Sigmoid colon (tissue), 7 donors: ENCODE data around the gene ALOX12. TPM values are rescaled to one million over a fixed set of nuclear protein-coding genes. Genes with fewer than 3 reads are reported as not detected.
"Not testable (repeated sequence)": the region's sequence is repeated elsewhere in the genome, so short reads cannot be mapped to it uniquely, and the experiment has no call there.

Experiments
- DNase-seq: peaks from one replicate; pipeline ENCODE4 v3.0.0-alpha.2; 2019
- H3K27ac ChIP-seq, 4 donors: fragments of 200-600 bp; sonication (generic); one replicate each; pipeline ENCODE4 v1.5.1; 2016 to 2019; ENCODE audit warnings: mild to moderate bottlenecking in 1 of 4
- H3K27me3 ChIP-seq, 3 donors: fragments of 200-600 bp; sonication (generic); one replicate each; pipeline ENCODE4 v1.5.1; 2019; ENCODE audit warnings: mild to moderate bottlenecking in 1 of 3
- H3K36me3 ChIP-seq, 4 donors: fragments of 200-600 bp; sonication (generic); one replicate each; pipeline ENCODE4 v1.5.1; 2016 to 2019
- H3K4me1 ChIP-seq, 4 donors: fragments of 200-600 bp; sonication (generic); one replicate each; pipeline ENCODE4 v1.5.1; 2017 to 2019
- H3K4me3 ChIP-seq, 4 donors: fragments of 200-600 bp; sonication (generic); one replicate each; pipeline ENCODE4 v1.5.1; 2017 to 2019; ENCODE audit warnings: mild to moderate bottlenecking in 2 of 4, moderate library complexity in 1 of 4
- H3K9me3 ChIP-seq, 4 donors: fragments of 200-600 bp in 3 of 4; sonication (generic) in 3 of 4; one replicate each; pipeline versions ENCODE4 v1.5.1 to v1.6.1; 2013 to 2019
- CTCF ChIP-seq, 4 experiments: fragments of 450-650 bp in 3 of 4; fragments of 200-600 bp in 1 of 4; IDR thresholded peaks; one replicate each; pipeline ENCODE4 v1.5.1; 2016 to 2019; ENCODE audit warnings: antibody characterized with exemption in 4 of 4, mild to moderate bottlenecking in 3 of 4, moderate library complexity in 2 of 4
- EP300 ChIP-seq, 4 donors: sonication (generic); formaldehyde crosslinking; IDR thresholded peaks; one replicate each; pipeline ENCODE4 v1.6.1; 2017; ENCODE audit warnings: antibody characterized with exemption in 4 of 4
- POLR2A ChIP-seq, 2 donors: fragments of 450-650 bp; IDR thresholded peaks; one replicate each; pipeline ENCODE4 v1.6.1; 2016; ENCODE audit warnings: antibody characterized with exemption in 2 of 2, mild to moderate bottlenecking in 2 of 2, moderate library complexity in 2 of 2
- POLR2AphosphoS5 ChIP-seq, 4 donors: sonication (generic); formaldehyde crosslinking; IDR thresholded peaks; one replicate each; pipeline ENCODE4 v1.6.1; 2017; ENCODE audit warnings: antibody characterized with exemption in 4 of 4
- WGBS, 2 donors: extraction: QIAGEN DNeasy Blood & Tissue Kit; methylation state at CpG; one replicate each; pipeline ENCODE4 v1.1.7; 2013; 5-methylcytosine and 5-hydroxymethylcytosine counted together
- intact Hi-C: fragments of 100-400 bp; cut with DNase I; formaldehyde crosslinking; loops from one replicate; pipeline ENCODE4 v1.15.1; 2023
- polyA plus RNA-seq, 3 donors: library from polyadenylated mRNA; stranded (reverse); fragments of 200-250 nt; gene quantifications; one replicate each; pipeline ENCODE4 v1.2.3, GENCODE V29; 2013
- total RNA-seq, 4 donors: library from RNA; depleted of rRNA; stranded (reverse); fragments of >200 nt; gene quantifications; one replicate each; pipeline ENCODE4 v1.1.0, GENCODE V29; 2016
- donor health status: healthy with polysubstance abuse.
- donor health status: Bipolar disorder and iron deficiency.
- donor health status: healthy.

Gene ALOX12
- total and polyA plus RNA-seq, 7 donors, result not detected

- H3K27ac ChIP-seq, result peak overlapping the region; percentile 46 to 82 (median 78)
- intact Hi-C loops, result loop anchor here (1.0 kb wide), 1 partner anchor 91 kb away; no protein-coding TSS in a partner anchor
- no peaks in the 10 kb centered on the region for H3K9me3 ChIP-seq
- peak overlapping the region in 2 of 4 donors; percentile 43 for H3K4me3 ChIP-seq
- no peaks in the 10 kb centered on the region for H3K36me3 ChIP-seq
- 5 to 23% methylated on average over 5 of the region's 5 CpGs for WGBS, 2 donors
- DNase-seq, result no peak
- TF ChIP-seq POLR2A (IDR thresholded peaks at IDR 0.05) (no peak), POLR2AphosphoS5 (IDR thresholded peaks at IDR 0.05) (no peak), CTCF (IDR thresholded peaks at IDR 0.05) (peak; percentile 63 to 77 (median 70))
- H3K4me1 ChIP-seq, result peaks cover 0 to 39% (median 33%) of the 10 kb centered on the region in 4 donors
- H3K27me3 ChIP-seq, result peaks cover 15 to 36% (median 26%) of the 10 kb centered on the region in 3 donors
Observed at GRCh38 chr17:7045492-7046126, 49.8 kb downstream of the ALOX12 start.

- DNase-seq, result no peak
- WGBS, 2 donors, result 3 to 10% methylated on average over 15 of the region's 15 CpGs
- intact Hi-C loops, result no loop called here
- Histone ChIP-seq H3K4me3 (peak overlapping the region in 3 of 4 donors; percentile 24 to 43 (median 43)), H3K4me1 (peaks cover 0 to 39% (median 33%) of the 10 kb centered on the region in 4 donors), H3K27ac (peak overlapping the region; percentile 46 to 82 (median 78)), H3K36me3 (no peaks in the 10 kb centered on the region), H3K9me3 (no peaks in the 10 kb centered on the region), H3K27me3 (peaks cover 15 to 36% (median 26%) of the 10 kb centered on the region in 3 donors)
- TF ChIP-seq EP300 (IDR thresholded peaks at IDR 0.05) (no peak), POLR2A (IDR thresholded peaks at IDR 0.05) (no peak), CTCF (IDR thresholded peaks at IDR 0.05) (no peak), POLR2AphosphoS5 (IDR thresholded peaks at IDR 0.05) (no peak)
Observed at GRCh38 chr17:7046127-7046724, 50.4 kb downstream of the ALOX12 start.

GRCh38 chr17:7046725-7047397 is 51.0 kb downstream of the ALOX12 start:
- peak overlapping the region; percentile 12 to 43 (median 34) for H3K4me3 ChIP-seq
- WGBS, 2 donors, result 8 to 11% methylated on average over 26 of the region's 26 CpGs
- H3K27ac ChIP-seq, result peak overlapping the region; percentile 46 to 82 (median 78)
- peaks cover 0 to 39% (median 33%) of the 10 kb centered on the region in 4 donors for H3K4me1 ChIP-seq
- TF ChIP-seq EP300 (IDR thresholded peaks at IDR 0.05), result peak in 1 of 4 donors; percentile 58
- peak; percentile 61 to 81 (median 73) for TF ChIP-seq POLR2AphosphoS5 (IDR thresholded peaks at IDR 0.05)
- H3K9me3 ChIP-seq, H3K36me3 ChIP-seq, intact Hi-C loops: not testable (repeated sequence)
- peak; percentile 82 for DNase-seq
- H3K27me3 ChIP-seq, result peaks cover 15 to 32% (median 26%) of the 10 kb centered on the region in 3 donors

GRCh38 chr17:7047566-7047965 is 51.7 kb downstream of the ALOX12 start:
- no peak for DNase-seq
- peaks cover 9 to 25% (median 19%) of the 10 kb centered on the region in 3 donors for H3K27me3 ChIP-seq
- 38 to 73% methylated on average over 6 of the region's 6 CpGs for WGBS, 2 donors
- H3K4me3 ChIP-seq, result peak overlapping the region in 3 of 4 donors; percentile 24 to 43 (median 43)
- no peaks in the 10 kb centered on the region for H3K9me3 ChIP-seq
- no peaks in the 10 kb centered on the region for H3K36me3 ChIP-seq
- no peak for TF ChIP-seq POLR2A (IDR thresholded peaks at IDR 0.05)
- no peak for TF ChIP-seq POLR2AphosphoS5 (IDR thresholded peaks at IDR 0.05)
- TF ChIP-seq EP300 (IDR thresholded peaks at IDR 0.05), result no peak
- TF ChIP-seq CTCF (IDR thresholded peaks at IDR 0.05), result no peak
- peak overlapping the region in 3 of 4 donors; percentile 77 to 82 (median 80) for H3K27ac ChIP-seq
- H3K4me1 ChIP-seq, result peaks cover 0 to 32% (median 29%) of the 10 kb centered on the region in 4 donors
- intact Hi-C loops, result no loop called here

GRCh38 chr17:7048968-7049367 is 53.1 kb downstream of the ALOX12 start:
- WGBS, 2 donors, result 80 to 85% methylated on average over 6 of the region's 6 CpGs
- no peak overlapping the region for H3K27ac ChIP-seq

GRCh38 chr17:7050583-7050982 is 54.7 kb downstream of the ALOX12 start:
- H3K9me3 ChIP-seq, intact Hi-C loops, DNase-seq, H3K36me3 ChIP-seq, H3K4me3 ChIP-seq, H3K27ac ChIP-seq, H3K27me3 ChIP-seq: not testable (repeated sequence)
- peaks cover 0 to 17% (median 12%) of the 10 kb centered on the region in 4 donors for H3K4me1 ChIP-seq
- WGBS, 2 donors, result 82 to 86% methylated on average over 9 of the region's 9 CpGs

More at GRCh38 chr17:7048968-7049367, 53.1 kb downstream of the ALOX12 start:
- H3K36me3 ChIP-seq, result no peaks in the 10 kb centered on the region
- DNase-seq, result no peak
- TF ChIP-seq POLR2A (IDR thresholded peaks at IDR 0.05) (no peak), EP300 (IDR thresholded peaks at IDR 0.05) (no peak), CTCF (IDR thresholded peaks at IDR 0.05) (no peak), POLR2AphosphoS5 (IDR thresholded peaks at IDR 0.05) (no peak)
- H3K4me1 ChIP-seq, result peaks cover 0 to 18% (median 15%) of the 10 kb centered on the region in 4 donors
- no peaks in the 10 kb centered on the region for H3K9me3 ChIP-seq
- peaks cover 0 to 11% (median 5%) of the 10 kb centered on the region in 3 donors for H3K27me3 ChIP-seq
- intact Hi-C loops, result no loop called here
- no peak overlapping the region for H3K4me3 ChIP-seq
